Large intestine (tissue), 12 donors: ENCODE data around the gene RNF25. TPM values are rescaled to one million over a fixed set of nuclear protein-coding genes. Genes with fewer than 3 reads are reported as not detected.

Source experiments
- DNase-seq, 2 donors: peaks; one replicate each; pipeline versions ENCODE4 v3.0.0 to v3.0.0-alpha.2; 2013
- H3K27ac ChIP-seq: one replicate; pipeline ENCODE4 v1.5.1; 2013; ENCODE audit warnings: low read length
- H3K27me3 ChIP-seq: 2 replicates; pipeline ENCODE4 v1.6.1; 2013; ENCODE audit warnings: low read length; ENCODE audit not compliant: control insufficient read depth, insufficient read depth
- H3K36me3 ChIP-seq: 2 replicates; pipeline ENCODE4 v1.6.1; 2013; ENCODE audit warnings: low read length; ENCODE audit not compliant: control insufficient read depth, insufficient read depth
- H3K4me1 ChIP-seq: one replicate; pipeline ENCODE4 v1.6.1; 2013; ENCODE audit warnings: low read length; ENCODE audit not compliant: control insufficient read depth, insufficient read depth
- H3K4me3 ChIP-seq: one replicate; pipeline ENCODE4 v1.5.1; 2013; ENCODE audit warnings: low read length
- H3K9me3 ChIP-seq: one replicate; pipeline ENCODE4 v1.6.1; 2013; ENCODE audit warnings: mild to moderate bottlenecking, low read depth, low read length, moderate library complexity; ENCODE audit not compliant: control insufficient read depth
- WGBS: methylation state at CpG from one replicate; pipeline ENCODE4 v1.1.5; 2013; ENCODE audit warnings: low lambda C conversion rate; ENCODE audit not compliant: insufficient coverage; 5-methylcytosine and 5-hydroxymethylcytosine counted together
- long read RNA-seq, 11 donors: transcript quantifications; one replicate each; lab custom pipeline, GENCODE V29; 2026
- polyA plus RNA-seq: library from polyadenylated mRNA; unstranded; fragments of 120-200 nt; gene quantifications from one replicate; pipeline ENCODE4 v1.2.1, GENCODE V29; 2013

Gene RNF25, protein sequence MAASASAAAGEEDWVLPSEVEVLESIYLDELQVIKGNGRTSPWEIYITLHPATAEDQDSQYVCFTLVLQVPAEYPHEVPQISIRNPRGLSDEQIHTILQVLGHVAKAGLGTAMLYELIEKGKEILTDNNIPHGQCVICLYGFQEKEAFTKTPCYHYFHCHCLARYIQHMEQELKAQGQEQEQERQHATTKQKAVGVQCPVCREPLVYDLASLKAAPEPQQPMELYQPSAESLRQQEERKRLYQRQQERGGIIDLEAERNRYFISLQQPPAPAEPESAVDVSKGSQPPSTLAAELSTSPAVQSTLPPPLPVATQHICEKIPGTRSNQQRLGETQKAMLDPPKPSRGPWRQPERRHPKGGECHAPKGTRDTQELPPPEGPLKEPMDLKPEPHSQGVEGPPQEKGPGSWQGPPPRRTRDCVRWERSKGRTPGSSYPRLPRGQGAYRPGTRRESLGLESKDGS
- polyA plus RNA-seq, result 22.1 TPM
- long read RNA-seq, donor 1, transcript RNF25-201 (10 exons, 1,914 nt), result major isoform, 5 of 6 reads
- long read RNA-seq, donor 1, partial matches to known transcripts, result 0 of 6 reads
- long read RNA-seq, donor 1, other reads (novel, unspliced or antisense), result 0 of 6 reads
- long read RNA-seq, donor 2, transcript RNF25-201 (10 exons, 1,914 nt), result major isoform, 8 of 23 reads
- long read RNA-seq, donor 2, partial matches to known transcripts, result 15 of 23 reads
- long read RNA-seq, donor 2, other reads (novel, unspliced or antisense), result 0 of 23 reads
- long read RNA-seq, donor 3, result 0 reads
- long read RNA-seq, donor 4, result 0 reads
- long read RNA-seq, donor 5, transcript RNF25-201 (10 exons, 1,914 nt), result major isoform, 6 of 6 reads
- long read RNA-seq, donor 5, partial matches to known transcripts, result 0 of 6 reads
- long read RNA-seq, donor 5, other reads (novel, unspliced or antisense), result 0 of 6 reads
- long read RNA-seq, donor 6, transcript RNF25-201 (10 exons, 1,914 nt), result major isoform, 8 of 23 reads
- long read RNA-seq, donor 6, partial matches to known transcripts, result 13 of 23 reads
- long read RNA-seq, donor 6, other reads (novel, unspliced or antisense), result 0 of 23 reads
- long read RNA-seq, donor 7, partial matches to known transcripts, result 0 of 3 reads
- long read RNA-seq, donor 7, other reads (novel, unspliced or antisense), result 0 of 3 reads
- long read RNA-seq, donor 8, transcript RNF25-201 (10 exons, 1,914 nt), result major isoform, 8 of 25 reads
- long read RNA-seq, donor 8, partial matches to known transcripts, result 15 of 25 reads
- long read RNA-seq, donor 8, other reads (novel, unspliced or antisense), result 0 of 25 reads
- long read RNA-seq, donor 9, transcript RNF25-201 (10 exons, 1,914 nt), result major isoform, 6 of 15 reads
- long read RNA-seq, donor 9, partial matches to known transcripts, result 9 of 15 reads
- long read RNA-seq, donor 9, other reads (novel, unspliced or antisense), result 0 of 15 reads
- long read RNA-seq, donor 10, transcript RNF25-201 (10 exons, 1,914 nt), result major isoform, 6 of 7 reads
- long read RNA-seq, donor 10, partial matches to known transcripts, result 0 of 7 reads
- long read RNA-seq, donor 10, other reads (novel, unspliced or antisense), result 0 of 7 reads
- long read RNA-seq, donor 11, partial matches to known transcripts, result 0 of 2 reads
- long read RNA-seq, donor 11, other reads (novel, unspliced or antisense), result 0 of 2 reads

GRCh38 chr2:218671654-218672566 lies at the start of gene RNF25, which contains the start of gene STK36:
TSS of gene RNF25 (minus strand) at chr2:218672002. CDS start at chr2:218671970, 32 bp downstream.
TSS of gene STK36 (plus strand) at chr2:218672086. CDS start at chr2:218672830, 744 bp downstream.
- no CpG with 5 or more reads among the region's 49 CpGs for WGBS
- peaks cover 21% of the 10 kb centered on the region for H3K36me3 ChIP-seq
- peak within 1 kb of the TSS; percentile 54 for H3K27ac ChIP-seq
- no peaks in the 10 kb centered on the region for H3K9me3 ChIP-seq
- H3K4me1 ChIP-seq, result peaks cover 8% of the 10 kb centered on the region
- H3K4me3 ChIP-seq, result peak within 1 kb of the TSS; percentile 84
- no peaks in the 10 kb centered on the region for H3K27me3 ChIP-seq
- peak; percentile 82 to 87 for DNase-seq

- no peak overlapping the region for H3K27ac ChIP-seq
- H3K4me1 ChIP-seq, result peaks cover 13% of the 10 kb centered on the region
- no peaks in the 10 kb centered on the region for H3K27me3 ChIP-seq
- no peak for DNase-seq
- H3K4me3 ChIP-seq, result no peak overlapping the region
- peaks cover 2% of the 10 kb centered on the region for H3K36me3 ChIP-seq
- peaks cover 9% of the 10 kb centered on the region for H3K9me3 ChIP-seq
Measured at GRCh38 chr2:218721488-218721887, 49.7 kb upstream of the RNF25 start.

DNA sequence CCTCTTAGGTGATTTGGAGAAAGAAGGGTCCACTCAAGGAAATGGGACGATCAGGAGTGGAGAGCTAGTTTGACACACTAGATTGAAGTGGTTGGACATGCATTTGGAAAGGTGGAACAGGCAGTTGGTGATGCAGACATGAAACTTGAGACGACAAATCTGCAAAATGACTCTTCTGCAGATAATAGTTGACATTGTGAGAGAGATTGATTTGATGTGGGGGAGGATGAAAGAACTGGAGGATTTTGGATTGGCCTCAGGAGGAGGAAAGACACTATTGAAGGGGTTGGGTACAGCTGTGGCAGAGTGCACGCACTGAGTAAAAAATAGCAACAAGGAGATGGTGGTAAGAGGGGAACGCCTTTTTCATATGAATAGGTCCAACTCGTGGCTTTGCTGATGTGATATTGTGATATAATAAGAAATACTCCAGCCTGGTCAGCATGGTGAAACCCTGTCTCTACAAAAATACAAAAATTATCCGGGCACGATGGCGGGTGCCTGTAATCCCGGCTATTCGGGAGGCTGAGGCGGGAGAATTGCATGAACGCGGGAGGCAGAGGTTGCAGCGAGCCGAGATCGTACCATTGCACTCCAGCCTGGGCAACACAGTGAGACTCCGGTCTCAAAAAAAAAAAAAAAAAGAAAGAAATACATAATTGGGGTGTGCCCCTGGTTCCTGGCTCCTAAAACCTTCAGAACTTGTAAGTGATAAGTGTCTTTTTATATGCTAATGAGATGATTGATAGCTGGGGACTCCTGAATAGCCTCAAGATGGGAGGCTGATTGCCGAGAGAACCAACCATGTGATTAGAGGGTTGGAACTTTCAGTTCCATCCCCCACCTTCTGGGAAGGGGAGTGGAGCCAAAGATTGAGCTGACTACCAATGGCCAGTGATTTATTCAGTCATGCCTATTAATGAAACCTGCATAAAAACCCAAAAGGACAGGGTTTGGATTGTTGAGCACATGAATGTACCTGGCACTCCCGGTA lies 48.5 kb upstream of the RNF25 start:
- H3K4me3 ChIP-seq, result no peak overlapping the region
- H3K9me3 ChIP-seq, result peaks cover 3% of the 10 kb centered on the region
- DNase-seq, result no peak
- H3K27me3 ChIP-seq, result no peaks in the 10 kb centered on the region
- 100% methylated on average over 1 of the region's 19 CpGs for WGBS
- H3K4me1 ChIP-seq, result peaks cover 13% of the 10 kb centered on the region
- H3K27ac ChIP-seq, result no peak overlapping the region
- peaks cover 5% of the 10 kb centered on the region for H3K36me3 ChIP-seq

DNA sequence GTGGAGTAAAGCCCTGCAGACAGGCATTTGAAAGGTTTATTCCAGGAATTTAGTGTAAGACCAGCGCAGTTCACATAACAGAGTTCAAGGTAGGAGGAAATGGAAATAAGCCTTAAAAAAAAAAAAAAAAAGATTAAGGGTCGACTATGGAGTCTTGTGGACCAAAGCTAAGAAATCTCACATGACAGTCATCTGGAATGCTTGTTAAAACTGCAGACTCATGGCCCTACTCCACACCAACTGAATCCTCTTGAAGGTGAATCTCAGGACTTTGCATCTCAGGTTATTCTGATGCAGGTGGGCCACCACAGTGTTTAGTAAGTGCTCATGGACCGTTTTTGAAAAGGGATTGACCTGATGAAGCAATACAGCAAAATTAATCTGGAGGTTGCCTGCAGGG lies 47.7 kb upstream of the RNF25 start:
- H3K36me3 ChIP-seq, result peaks cover 5% of the 10 kb centered on the region
- DNase-seq, result peak in 1 of 2 donors; percentile 32
- H3K9me3 ChIP-seq, result no peaks in the 10 kb centered on the region
- WGBS, result 69% methylated on average over 2 of the region's 3 CpGs
- H3K27ac ChIP-seq, result no peak overlapping the region
- H3K4me3 ChIP-seq, result no peak overlapping the region
- H3K27me3 ChIP-seq, result no peaks in the 10 kb centered on the region
- peaks cover 13% of the 10 kb centered on the region for H3K4me1 ChIP-seq

DNA sequence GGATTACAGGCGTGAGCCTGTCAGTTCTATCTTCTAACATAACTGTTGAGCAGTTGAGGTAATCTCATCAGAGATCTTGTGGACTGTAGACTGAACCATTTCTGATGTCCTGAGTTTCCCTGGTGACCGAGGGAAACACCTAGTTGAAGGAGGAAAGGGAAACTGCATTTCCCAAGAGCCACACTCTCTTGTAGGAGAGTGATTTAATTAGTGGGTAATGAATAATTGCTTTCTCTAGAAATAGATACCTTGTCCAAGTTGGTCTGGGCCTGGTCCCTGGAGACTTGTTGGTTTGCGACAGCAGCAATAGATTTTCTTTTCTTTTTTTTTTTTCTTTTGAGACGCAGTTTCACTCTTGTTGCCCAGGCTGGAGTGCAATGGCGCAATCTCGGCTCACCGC lies 46.3 kb upstream of the RNF25 start:
- no CpG with 5 or more reads among the region's 7 CpGs for WGBS
- peaks cover 5% of the 10 kb centered on the region for H3K36me3 ChIP-seq
- no peaks in the 10 kb centered on the region for H3K27me3 ChIP-seq
- H3K9me3 ChIP-seq, result no peaks in the 10 kb centered on the region
- H3K27ac ChIP-seq, result no peak overlapping the region
- no peak overlapping the region for H3K4me3 ChIP-seq
- DNase-seq, result no peak
- H3K4me1 ChIP-seq, result peaks cover 13% of the 10 kb centered on the region

GRCh38 chr2:218717262-218717661 lies 45.5 kb upstream of the RNF25 start:
- H3K4me3 ChIP-seq, result no peak overlapping the region
- H3K9me3 ChIP-seq, result no peaks in the 10 kb centered on the region
- WGBS, result no CpG with 5 or more reads among the region's 3 CpGs
- H3K27ac ChIP-seq, result peak overlapping the region; percentile 61
- peaks cover 5% of the 10 kb centered on the region for H3K36me3 ChIP-seq
- peak; percentile 67 to 85 for DNase-seq
- H3K27me3 ChIP-seq, result no peaks in the 10 kb centered on the region
- H3K4me1 ChIP-seq, result peaks cover 13% of the 10 kb centered on the region

GRCh38 chr2:218716070-218716469 lies 44.3 kb upstream of the RNF25 start:
- no peaks in the 10 kb centered on the region for H3K27me3 ChIP-seq
- DNase-seq, result no peak
- WGBS, result 100% methylated on average over 2 of the region's 4 CpGs
- peaks cover 18% of the 10 kb centered on the region for H3K4me1 ChIP-seq
- H3K27ac ChIP-seq, result no peak overlapping the region
- no peak overlapping the region for H3K4me3 ChIP-seq
- no peaks in the 10 kb centered on the region for H3K9me3 ChIP-seq
- H3K36me3 ChIP-seq, result peaks cover 5% of the 10 kb centered on the region

GRCh38 chr2:218713922-218714321 lies 42.1 kb upstream of the RNF25 start:
- H3K27me3 ChIP-seq, result no peaks in the 10 kb centered on the region
- no peak overlapping the region for H3K4me3 ChIP-seq
- DNase-seq, result no peak
- H3K9me3 ChIP-seq, result no peaks in the 10 kb centered on the region
- peaks cover 21% of the 10 kb centered on the region for H3K4me1 ChIP-seq
- H3K27ac ChIP-seq, result no peak overlapping the region
- peaks cover 3% of the 10 kb centered on the region for H3K36me3 ChIP-seq
- WGBS, result no CpG with 5 or more reads among the region's 2 CpGs
